ENCODE results near the gene ENPEP. TPM values are rescaled to one million over a fixed set of nuclear protein-coding genes. Genes with fewer than 3 reads are reported as not detected.
A peak's percentile ranks its signal among the peaks of the same experiment; 100 is the strongest.

The ENPEP gene
- total RNA-seq, 6 donors from 2014 or later: 0.49 to 10.6 (median 6.1) TPM

DNA sequence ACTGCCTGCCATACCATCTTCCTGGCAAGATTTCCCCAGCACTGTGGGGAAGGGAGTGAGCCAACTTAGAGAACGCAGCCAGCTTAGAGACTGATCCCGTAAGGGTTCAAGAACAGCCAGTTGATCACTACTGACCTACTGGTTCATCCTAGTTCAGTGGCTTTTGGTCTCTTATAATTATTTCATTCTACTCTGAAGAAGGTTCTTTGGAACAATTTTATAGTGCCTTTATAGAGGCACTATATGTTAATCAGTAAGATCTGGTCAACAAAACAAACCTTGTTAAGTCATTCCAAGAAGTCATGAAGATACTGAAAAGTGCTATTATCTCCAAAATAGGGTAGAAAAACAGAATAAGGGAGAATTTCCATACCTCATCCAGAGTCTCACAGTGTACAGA is 33.2 kb upstream of the ENPEP start:
- no peak overlapping the region for H3K27ac ChIP-seq
- H3K36me3 ChIP-seq: no peaks in the 10 kb centered on the region
- no peak overlapping the region for H3K4me3 ChIP-seq
- DNase-seq: no peak
- ATAC-seq (ENCODE audit: low FRiP score in 2 of 2): no peak
- TF ChIP-seq, protein P1, sequence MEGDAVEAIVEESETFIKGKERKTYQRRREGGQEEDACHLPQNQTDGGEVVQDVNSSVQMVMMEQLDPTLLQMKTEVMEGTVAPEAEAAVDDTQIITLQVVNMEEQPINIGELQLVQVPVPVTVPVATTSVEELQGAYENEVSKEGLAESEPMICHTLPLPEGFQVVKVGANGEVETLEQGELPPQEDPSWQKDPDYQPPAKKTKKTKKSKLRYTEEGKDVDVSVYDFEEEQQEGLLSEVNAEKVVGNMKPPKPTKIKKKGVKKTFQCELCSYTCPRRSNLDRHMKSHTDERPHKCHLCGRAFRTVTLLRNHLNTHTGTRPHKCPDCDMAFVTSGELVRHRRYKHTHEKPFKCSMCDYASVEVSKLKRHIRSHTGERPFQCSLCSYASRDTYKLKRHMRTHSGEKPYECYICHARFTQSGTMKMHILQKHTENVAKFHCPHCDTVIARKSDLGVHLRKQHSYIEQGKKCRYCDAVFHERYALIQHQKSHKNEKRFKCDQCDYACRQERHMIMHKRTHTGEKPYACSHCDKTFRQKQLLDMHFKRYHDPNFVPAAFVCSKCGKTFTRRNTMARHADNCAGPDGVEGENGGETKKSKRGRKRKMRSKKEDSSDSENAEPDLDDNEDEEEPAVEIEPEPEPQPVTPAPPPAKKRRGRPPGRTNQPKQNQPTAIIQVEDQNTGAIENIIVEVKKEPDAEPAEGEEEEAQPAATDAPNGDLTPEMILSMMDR (IDR thresholded peaks at IDR 0.05): no peak
- no peak for TF ChIP-seq POLR2AphosphoS5 (IDR thresholded peaks at IDR 0.05)
- TF ChIP-seq POLR2A (IDR thresholded peaks at IDR 0.05): no peak
- TF ChIP-seq EP300 (IDR thresholded peaks at IDR 0.05): no peak
- H3K27me3 ChIP-seq: no peaks in the 10 kb centered on the region
- no peaks in the 10 kb centered on the region for H3K9me3 ChIP-seq
- no peaks in the 10 kb centered on the region for H3K4me1 ChIP-seq
- 96 to 100% methylated on average over 2 of the region's 2 CpGs for WGBS, 2 donors

DNA sequence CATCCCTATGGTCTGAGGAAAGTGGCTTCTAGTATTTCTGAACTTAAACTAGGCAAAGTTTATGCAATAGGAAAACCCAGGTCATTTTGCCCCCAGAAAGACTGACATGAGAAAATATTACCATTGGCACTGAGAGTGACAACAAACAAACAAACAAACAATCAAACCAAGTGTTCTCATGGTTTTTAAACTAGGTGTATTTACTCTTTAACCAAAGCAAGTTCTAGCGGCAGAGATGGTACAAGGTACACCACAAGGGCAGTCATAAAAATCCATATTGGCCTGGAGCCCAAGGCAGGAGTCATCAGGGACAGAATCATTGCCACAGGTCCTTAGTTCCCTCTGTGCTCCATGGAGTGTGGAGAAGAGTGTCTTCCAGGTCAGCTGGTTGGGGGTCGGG is 26.0 kb upstream of the ENPEP start:
- ATAC-seq (ENCODE audit: low FRiP score in 2 of 2): no peak

DNA sequence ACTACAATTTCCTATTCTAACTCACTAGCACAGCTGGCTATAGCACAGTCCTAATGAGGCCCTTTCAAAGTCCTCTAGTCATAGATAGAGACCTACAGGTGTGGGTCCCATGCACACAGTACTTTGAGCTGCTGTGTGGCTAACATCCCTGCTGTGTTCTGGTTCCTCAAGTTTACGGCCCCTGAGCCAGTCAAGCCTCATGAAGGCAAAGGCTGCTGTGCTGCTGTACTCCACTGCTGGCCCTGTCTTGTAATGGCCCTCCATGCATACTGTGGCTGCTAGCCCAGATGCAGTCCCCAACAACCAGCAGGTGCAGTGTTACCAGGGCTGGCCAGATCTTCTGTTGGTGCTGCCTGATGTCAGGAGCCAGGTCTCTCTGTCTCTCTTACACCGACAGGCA is 23.4 kb upstream of the ENPEP start:
- Histone ChIP-seq H3K9me3 (no peaks in the 10 kb centered on the region), H3K4me1 (no peaks in the 10 kb centered on the region), H3K27me3 (no peaks in the 10 kb centered on the region), H3K4me3 (no peak overlapping the region), H3K27ac (no peak overlapping the region), H3K36me3 (no peaks in the 10 kb centered on the region)
- no peak for DNase-seq
- peak in 1 of 2 donors; percentile 17 for ATAC-seq (ENCODE audit: low FRiP score in 2 of 2)
- 85 to 88% methylated on average over 1 to 2 of the region's 2 CpGs for WGBS, 2 donors
- TF ChIP-seq, protein P1 (IDR thresholded peaks at IDR 0.05): no peak
- TF ChIP-seq EP300 (IDR thresholded peaks at IDR 0.05) (no peak), POLR2AphosphoS5 (IDR thresholded peaks at IDR 0.05) (no peak), POLR2A (IDR thresholded peaks at IDR 0.05) (no peak)

More for the DNA sequence above, 26.0 kb upstream of the ENPEP start:
- no peak overlapping the region for H3K27ac ChIP-seq
- no peaks in the 10 kb centered on the region for H3K9me3 ChIP-seq
- WGBS, 2 donors: 87 to 94% methylated on average over 2 of the region's 2 CpGs
- H3K4me3 ChIP-seq: no peak overlapping the region
- no peaks in the 10 kb centered on the region for H3K4me1 ChIP-seq
- H3K27me3 ChIP-seq: no peaks in the 10 kb centered on the region
- DNase-seq: no peak
- TF ChIP-seq POLR2A (IDR thresholded peaks at IDR 0.05): no peak
- TF ChIP-seq EP300 (IDR thresholded peaks at IDR 0.05): no peak
- TF ChIP-seq, protein P1 (IDR thresholded peaks at IDR 0.05): no peak
- no peak for TF ChIP-seq POLR2AphosphoS5 (IDR thresholded peaks at IDR 0.05)
- H3K36me3 ChIP-seq: no peaks in the 10 kb centered on the region

DNA sequence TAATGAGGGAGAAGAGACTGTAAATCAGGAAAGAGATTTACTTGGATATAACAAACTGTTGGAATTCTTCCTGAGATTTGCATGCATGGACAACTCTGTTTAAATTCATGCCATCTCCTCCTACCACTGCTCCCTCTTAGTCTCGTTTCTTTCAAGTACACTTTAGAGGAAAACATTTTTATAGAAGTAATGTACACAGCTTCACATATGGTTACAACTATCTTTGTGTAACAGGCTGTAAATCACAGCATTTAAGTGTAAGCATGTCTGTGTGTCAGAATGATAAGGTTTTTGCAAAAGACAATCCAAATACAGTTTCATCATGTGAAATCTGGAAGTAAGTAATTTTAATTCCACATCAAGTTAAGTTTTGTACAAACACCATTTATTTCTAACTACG is 21.5 kb upstream of the ENPEP start:
- DNase-seq: no peak
- 35 to 40% methylated on average over 2 of the region's 2 CpGs for WGBS, 2 donors
- Histone ChIP-seq H3K4me1 (no peaks in the 10 kb centered on the region), H3K27me3 (no peaks in the 10 kb centered on the region), H3K4me3 (no peak overlapping the region), H3K36me3 (no peaks in the 10 kb centered on the region), H3K9me3 (no peaks in the 10 kb centered on the region), H3K27ac (no peak overlapping the region)
- no peak for ATAC-seq (ENCODE audit: low FRiP score in 2 of 2)
- no peak for TF ChIP-seq POLR2AphosphoS5 (IDR thresholded peaks at IDR 0.05)
- TF ChIP-seq, protein P1 (IDR thresholded peaks at IDR 0.05): no peak
- no peak for TF ChIP-seq EP300 (IDR thresholded peaks at IDR 0.05)
- TF ChIP-seq POLR2A (IDR thresholded peaks at IDR 0.05): no peak

DNA sequence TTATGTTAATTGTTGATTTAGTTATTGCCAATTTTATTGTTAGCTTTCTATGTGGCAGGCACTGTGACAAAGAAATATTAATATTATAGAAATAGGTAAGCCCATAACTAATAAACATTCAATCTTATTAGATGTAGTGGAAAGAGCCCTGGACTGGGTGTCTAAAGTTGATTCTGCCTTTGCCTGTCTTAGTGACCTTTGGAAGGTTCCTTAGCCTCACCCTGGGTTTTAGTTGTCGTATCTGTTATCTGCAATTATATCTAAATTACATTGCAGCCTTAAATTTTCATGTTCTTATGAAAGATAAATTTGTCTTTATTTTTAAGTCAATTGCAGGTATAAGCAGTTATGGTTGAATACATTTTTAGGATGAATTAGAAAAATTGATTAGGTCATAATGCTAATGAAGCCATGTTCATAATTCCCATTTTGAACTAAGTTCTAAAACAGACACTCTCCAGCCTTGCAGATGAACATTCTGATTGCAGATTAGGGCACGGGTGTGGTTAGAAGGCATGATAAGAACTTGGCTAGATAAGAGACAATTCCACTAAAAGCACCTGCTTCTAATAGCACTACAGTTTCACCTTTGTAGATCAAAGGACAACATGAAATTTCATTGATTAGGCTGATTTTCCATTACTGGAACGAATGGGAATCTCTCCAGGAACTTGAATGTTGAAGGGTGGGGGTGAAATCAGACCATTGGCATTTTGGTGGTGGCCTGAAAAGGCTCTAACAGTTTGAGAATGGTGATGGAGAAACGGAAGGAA is 17.3 kb upstream of the ENPEP start:
- no peaks in the 10 kb centered on the region for H3K9me3 ChIP-seq
- WGBS, 2 donors: 57 to 64% methylated on average over 4 of the region's 4 CpGs
- no peaks in the 10 kb centered on the region for H3K36me3 ChIP-seq
- H3K27me3 ChIP-seq: no peaks in the 10 kb centered on the region
- no peak overlapping the region for H3K4me3 ChIP-seq
- no peak for TF ChIP-seq EP300 (IDR thresholded peaks at IDR 0.05)
- TF ChIP-seq POLR2A (IDR thresholded peaks at IDR 0.05): no peak
- TF ChIP-seq, protein P1 (IDR thresholded peaks at IDR 0.05): no peak
- no peak for TF ChIP-seq POLR2AphosphoS5 (IDR thresholded peaks at IDR 0.05)
- ATAC-seq (ENCODE audit: low FRiP score in 2 of 2) (no peak), DNase-seq (no peak)
- H3K4me1 ChIP-seq: no peaks in the 10 kb centered on the region
- no peak overlapping the region for H3K27ac ChIP-seq

All from upper lobe of left lung (tissue), 6 donors.